GM19467 (cell line): ENCODE measurements around the gene STK32A.

Source experiments
- ATAC-seq: cut with Tn5 transposase; IDR thresholded peaks from one replicate; pipeline ENCODE4 v1.9.1; 2021; ENCODE audit warnings: mild to moderate bottlenecking, moderate library complexity; ENCODE audit not compliant: unreplicated experiment

Gene STK32A

DNA sequence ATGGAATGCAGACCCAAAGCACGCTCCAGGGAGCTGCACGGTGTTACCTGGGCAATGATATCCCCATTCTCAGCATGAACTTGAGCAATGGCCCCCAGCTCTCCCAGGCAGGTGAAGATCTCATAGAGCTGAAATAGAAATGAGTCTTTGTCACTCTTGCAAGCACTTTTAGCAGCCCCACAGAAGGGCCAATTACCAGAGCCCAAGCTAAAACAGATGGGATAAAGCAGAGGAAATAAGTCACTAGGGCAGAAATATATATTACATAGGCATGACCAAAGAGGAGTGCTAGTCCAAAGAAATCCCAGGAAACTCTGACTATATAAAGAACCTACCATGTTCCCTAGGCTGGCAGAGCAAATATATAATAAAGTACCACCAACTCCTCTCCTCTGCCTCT, 177.7 kb downstream of the STK32A start:
- no peak for ATAC-seq

DNA sequence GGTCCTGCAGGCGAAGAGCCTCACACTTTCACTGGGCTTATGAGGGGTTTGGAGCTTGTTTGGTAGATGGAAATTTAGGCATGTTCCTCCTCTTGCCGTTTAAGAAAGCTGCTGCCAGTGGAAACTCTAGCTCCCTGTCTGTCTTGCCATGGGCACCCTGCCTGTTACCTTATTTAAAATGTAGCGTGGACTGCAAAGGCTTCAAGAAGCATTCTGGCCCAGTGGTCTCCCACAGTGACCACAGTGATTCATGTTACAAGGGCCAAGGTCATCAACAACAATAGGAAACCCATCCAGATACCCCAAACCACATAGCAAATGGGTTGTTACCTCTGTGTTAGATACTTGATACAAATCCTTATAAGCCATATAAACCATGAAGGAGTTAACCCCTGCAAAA, 178.4 kb downstream of the STK32A start:
- ATAC-seq: no peak

DNA sequence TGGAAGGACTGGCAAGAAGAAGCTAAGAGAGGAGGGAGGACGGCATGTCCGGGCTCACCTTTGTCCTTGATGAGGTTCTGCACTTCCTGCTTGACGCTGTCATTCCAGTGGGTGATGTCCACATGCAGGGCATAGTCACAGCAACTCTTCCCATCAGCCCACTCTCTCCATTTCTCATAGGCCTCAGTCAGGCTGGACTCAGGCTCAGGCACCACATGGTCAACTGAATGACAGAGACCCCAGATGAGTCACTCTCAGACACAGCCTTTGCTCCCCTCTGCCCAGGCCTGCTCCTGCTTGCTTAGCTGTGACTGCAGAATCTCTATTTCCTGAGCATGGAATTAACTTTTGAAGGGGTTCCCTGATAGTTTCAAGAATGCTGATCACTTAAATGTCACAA, 180.8 kb downstream of the STK32A start:
- no peak for ATAC-seq

DNA sequence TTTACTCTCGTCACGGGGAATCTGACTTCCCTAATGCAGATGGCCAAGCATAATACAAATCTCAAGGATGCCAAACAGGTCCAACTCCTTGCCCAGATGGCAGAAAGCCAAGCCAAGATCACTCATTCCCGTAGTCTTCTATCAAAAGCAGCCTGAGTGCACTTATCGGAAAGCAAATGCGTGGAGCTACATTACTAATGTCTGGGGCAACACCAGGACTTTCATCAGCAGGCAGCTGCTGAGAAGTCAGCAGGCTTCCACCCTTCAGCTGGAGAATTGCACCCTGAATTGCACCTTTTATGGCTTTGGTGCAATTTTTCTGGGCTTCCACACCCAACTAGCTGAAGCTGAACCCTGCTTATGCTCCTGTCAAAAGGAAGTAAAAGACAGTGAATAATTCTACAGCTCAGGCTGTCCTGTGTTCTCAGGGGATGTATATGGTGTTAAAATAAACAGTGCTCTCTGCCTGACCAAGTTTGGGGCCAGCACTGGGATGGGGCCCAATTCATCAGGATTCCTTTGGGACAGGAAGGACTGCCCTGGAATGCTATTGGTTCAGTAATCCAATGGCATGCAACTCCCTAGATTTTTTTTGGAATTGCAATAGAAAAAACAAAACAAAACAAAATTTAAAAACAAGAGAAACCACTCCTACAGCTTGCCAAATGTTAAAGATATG, 182.4 kb downstream of the STK32A start:
- ATAC-seq: no peak

DNA sequence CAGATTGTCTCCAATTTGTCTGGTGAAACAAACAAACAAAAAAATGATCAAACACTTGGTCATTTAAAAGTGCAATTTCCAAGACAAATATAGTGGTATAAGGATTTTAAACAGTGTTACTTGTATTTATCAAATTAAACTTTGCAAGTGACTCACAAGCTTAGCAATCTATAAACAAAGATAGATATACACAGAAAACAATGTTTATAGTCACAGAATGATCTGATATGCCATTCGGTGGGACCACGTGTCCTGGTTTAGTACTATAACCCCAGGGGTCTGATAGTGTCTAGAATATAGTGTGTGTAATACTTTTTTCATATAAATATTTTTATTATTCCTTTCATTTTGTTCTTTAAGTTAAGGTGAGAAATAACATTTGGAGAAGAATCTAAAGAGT, 183.8 kb downstream of the STK32A start:
- no peak for ATAC-seq

DNA sequence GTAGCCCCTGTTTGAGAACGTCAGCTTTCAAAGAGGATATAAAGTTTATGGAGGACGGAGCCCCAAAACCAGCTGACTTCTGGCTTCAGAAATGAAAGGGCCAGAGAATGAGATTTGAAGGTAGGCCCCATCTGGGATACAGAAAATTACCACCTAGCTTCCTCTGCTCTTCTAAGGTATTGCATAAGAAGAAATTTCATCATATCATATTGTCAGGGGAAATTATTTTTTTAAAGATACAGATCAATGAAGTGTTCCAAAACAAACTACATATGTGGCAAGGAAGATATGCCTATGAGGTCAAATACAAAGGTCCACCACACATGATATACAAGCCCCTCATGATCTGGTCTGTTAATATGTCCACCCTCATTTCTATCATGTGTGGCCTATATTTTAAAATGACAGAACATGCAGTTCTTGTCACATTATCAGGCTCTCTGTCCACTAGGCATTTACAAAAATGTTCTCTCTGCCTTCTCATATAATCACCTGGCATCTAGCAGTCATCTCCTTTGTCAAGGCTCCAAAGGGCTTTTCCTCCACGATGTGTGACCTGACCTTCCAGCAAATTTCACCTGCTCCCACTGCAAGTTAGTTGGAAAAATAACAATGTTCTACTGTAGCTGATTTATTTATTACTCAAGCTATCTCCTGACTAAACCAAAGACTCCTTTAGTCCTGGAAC, 192.0 kb downstream of the STK32A start:
- ATAC-seq: no peak

DNA sequence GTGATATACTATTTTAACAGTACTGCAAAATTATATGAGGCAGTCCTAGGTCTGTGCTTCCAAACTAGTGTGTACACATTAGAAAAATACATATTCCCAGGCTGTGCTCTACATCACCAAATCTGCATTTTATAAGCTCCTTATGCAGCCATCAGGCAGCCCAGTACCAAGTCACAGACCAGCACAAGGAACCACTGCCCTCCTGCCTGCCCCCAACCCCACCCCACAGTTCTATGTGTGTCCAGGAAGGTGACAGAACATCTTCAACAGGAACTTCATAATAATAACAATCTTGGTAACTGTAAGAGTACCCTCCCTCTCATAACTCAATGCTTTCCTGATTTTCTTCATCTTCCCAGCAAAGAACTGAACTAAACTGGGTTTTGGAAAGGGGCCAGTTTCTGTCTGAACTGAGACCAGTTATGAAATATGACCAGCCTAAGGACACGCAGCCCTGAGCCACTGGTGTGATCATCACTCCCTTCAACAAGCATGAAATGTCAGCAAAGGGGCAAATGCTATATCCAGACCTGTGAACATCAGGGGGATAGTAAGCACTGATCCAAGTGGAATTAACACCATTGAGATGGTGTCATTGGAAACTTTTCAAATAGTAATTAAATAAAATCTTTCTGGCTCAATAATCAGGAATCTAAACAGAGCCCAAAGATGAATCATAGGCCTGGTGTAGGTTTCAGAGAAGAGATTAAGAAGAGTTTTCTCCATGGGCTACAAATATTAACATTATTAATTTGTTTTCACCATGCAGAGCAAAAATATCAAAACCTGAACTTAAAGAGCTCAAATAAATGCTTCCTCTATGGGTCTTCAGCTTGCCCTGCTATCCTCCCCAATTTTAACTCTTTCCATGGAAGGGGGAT, 192.9 kb downstream of the STK32A start:
- no peak for ATAC-seq

DNA sequence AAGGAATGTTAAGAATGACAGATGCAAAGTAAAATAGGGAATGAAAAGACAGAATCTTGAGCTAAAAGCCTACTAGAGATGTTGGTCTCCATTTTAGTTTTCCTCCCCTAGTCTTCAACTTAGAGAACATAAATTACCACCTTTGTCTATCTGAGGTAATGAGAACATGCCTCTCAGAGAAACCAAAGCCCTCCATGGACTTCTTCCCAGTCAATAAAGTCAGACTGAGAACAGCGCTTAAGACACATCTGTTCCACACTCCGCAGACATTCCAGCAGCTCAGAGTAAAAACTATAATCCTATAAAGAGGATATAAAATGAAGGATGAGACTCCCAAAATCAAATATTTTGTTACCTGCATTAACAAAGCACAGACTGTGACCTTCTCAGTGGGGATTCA, 195.8 kb downstream of the STK32A start:
- ATAC-seq: no peak

DNA sequence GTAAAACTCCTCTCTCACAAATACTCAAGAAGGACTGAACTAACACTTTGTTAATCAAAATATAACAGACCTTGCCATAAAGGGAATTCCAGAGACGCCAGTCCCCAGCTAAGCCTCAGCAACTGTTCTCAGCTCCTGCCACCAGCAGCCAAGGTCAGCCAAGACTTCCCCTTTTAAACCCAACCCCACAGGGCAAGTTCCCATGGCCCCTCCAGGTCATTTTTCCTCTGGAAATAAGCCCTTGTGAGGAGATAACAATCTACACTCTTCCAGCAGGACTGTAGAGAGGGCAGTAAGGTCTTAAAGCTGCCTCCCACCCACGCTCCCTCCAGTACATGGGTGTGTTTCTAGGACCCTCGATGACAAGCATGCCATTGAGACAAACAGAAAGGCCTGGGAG, 196.8 kb downstream of the STK32A start:
- ATAC-seq: no peak

DNA sequence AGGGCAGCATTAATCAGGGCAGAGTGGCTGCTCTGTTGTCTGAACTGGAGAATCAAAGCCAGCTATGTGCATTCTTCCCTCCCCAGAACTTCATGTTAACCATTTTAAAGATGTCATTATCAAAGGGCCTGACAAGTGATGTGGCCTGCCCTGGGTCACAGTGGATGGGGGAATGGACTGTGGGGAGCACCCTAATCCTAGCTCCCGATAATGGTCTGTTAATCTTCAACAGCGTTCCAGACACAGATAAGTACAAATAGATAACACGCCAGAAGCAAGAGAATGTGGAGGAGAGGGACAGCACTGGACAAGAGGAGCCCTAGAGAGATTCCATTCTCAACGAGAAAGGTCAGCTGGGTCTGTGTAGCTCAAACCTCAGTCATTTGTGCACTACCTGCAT, 197.5 kb downstream of the STK32A start:
- ATAC-seq: no peak

DNA sequence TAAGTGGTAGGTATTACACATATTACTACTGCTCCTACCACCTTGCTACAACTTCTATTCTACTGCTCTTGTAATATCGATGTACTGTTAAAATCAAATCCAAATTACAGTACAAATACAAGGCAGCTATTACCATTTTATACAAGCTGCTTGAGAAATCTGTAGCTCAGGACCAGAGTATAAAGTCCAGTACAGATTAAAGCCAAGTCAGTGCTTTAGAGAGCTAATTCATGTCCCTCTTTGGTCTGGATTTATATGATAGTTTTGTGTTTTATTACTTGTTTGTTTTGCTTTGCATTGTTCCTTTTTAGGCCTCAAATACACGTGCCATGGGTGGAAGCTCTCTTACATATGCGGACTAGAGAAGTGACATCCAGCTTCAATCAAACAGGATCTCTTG, 199.2 kb downstream of the STK32A start:
- ATAC-seq: no peak

DNA sequence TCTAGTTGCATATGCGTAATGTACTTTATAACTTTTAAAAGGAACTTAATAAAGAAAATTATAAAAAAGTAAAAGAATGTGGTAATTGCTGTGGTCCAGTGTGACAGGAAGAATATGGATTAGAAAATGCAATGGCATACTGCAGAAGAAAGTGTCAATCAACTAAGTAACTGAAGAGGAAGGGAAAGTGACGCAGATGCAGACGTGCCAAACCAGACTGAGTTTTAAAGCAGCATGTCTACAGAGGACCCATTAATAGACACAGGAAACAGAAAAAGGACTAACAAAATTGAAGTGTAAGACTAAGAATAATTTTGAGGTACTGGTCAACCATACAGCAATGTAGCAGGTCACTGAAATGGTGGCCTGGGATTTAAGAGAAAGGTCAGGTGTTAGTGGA, 201.8 kb downstream of the STK32A start:
- no peak for ATAC-seq

DNA sequence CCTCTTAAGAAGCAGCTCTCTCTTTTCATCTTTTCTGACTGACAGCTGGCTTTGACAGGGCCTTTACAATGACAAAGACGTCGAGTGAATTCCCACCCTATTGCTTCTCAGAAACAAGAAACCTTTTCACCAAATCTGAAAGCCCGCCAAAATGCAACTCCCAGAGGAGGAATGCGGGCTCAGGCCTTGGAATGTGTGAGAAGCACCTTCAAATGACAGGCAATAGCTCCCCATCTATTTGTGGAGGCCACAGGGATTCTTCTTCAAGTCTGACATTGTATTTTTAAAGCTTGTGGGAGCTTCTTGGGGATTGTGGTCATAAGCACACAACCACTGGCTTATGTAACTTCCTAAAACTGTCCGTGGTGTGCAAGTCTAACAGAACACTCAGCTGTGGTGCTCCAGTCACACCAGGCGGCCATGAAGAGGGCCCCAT, 202.4 kb downstream of the STK32A start:
- no peak for ATAC-seq
